Hepatocyte (in vitro differentiated cells): Measurements from ENCODE around the gene NPRL2. TPM values are rescaled to one million over a fixed set of nuclear protein-coding genes. Genes with fewer than 3 reads are reported as not detected.

ENCODE experiments used
- DNase-seq: peaks from one replicate; pipeline ENCODE4 v3.0.0-alpha.2; 2016; ENCODE audit warnings: low spot score
- H2AFZ ChIP-seq: fragments of 200-600 bp; sonication (generic); 2 replicates; pipeline ENCODE4 v1.6.0; 2016; ENCODE audit warnings: antibody characterized with exemption, mild to moderate bottlenecking
- H3K27ac ChIP-seq: fragments of 200-600 bp; sonication (generic); 2 replicates; pipeline ENCODE4 v1.5.1; 2016; ENCODE audit warnings: mild to moderate bottlenecking
- H3K27me3 ChIP-seq: fragments of 200-600 bp; sonication (generic); 2 replicates; pipeline ENCODE4 v1.6.1; 2016
- H3K36me3 ChIP-seq: fragments of 200-600 bp; sonication (generic); replicated peaks from 2 replicates; pipeline ENCODE4 v1.5.1; 2016; ENCODE audit warnings: low read depth; ENCODE audit not compliant: insufficient read depth
- H3K4me1 ChIP-seq: fragments of 200-600 bp; sonication (generic); 2 replicates; pipeline ENCODE4 v1.5.1; 2016; ENCODE audit warnings: mild to moderate bottlenecking, moderate library complexity; ENCODE audit not compliant: insufficient read depth
- H3K4me2 ChIP-seq: fragments of 200-600 bp; sonication (generic); 2 replicates; pipeline ENCODE4 v1.6.0; 2016
- H3K4me3 ChIP-seq: fragments of 200-600 bp; sonication (generic); 2 replicates; pipeline ENCODE4 v1.5.1; 2016; ENCODE audit warnings: mild to moderate bottlenecking
- H3K79me2 ChIP-seq: fragments of 200-600 bp; sonication (generic); 2 replicates; pipeline ENCODE4 v1.6.0; 2017; ENCODE audit warnings: mild to moderate bottlenecking
- H3K9me2 ChIP-seq: fragments of 200-600 bp; sonication (generic); replicated peaks from 2 replicates; pipeline ENCODE4 v1.6.0; 2017; ENCODE audit warnings: mild to moderate bottlenecking; ENCODE audit not compliant: insufficient read depth
- H3K9me3 ChIP-seq: fragments of 200-600 bp; sonication (generic); 2 replicates; pipeline ENCODE4 v1.5.1; 2016; ENCODE audit warnings: low read depth, mild to moderate bottlenecking
- H4K20me1 ChIP-seq: fragments of 200-600 bp; sonication (generic); 2 replicates; pipeline ENCODE4 v1.6.0; 2016; ENCODE audit warnings: mild to moderate bottlenecking; ENCODE audit not compliant: insufficient read depth, poor library complexity, severe bottlenecking
- CTCF ChIP-seq: fragments of 200-600 bp; sonication (generic); IDR thresholded peaks from 2 replicates; pipeline ENCODE4 v1.5.1; 2016; ENCODE audit warnings: antibody characterized with exemption, mild to moderate bottlenecking; ENCODE audit not compliant: poor library complexity
- EZH2 ChIP-seq: fragments of 200-600 bp; sonication (generic); IDR thresholded peaks from 2 replicates; pipeline ENCODE4 v1.6.1; 2016; ENCODE audit warnings: antibody characterized with exemption, mild to moderate bottlenecking, borderline replicate concordance
- EZH2phosphoT487 ChIP-seq: fragments of 200-600 bp; sonication (generic); IDR thresholded peaks from one replicate; pipeline ENCODE4 v1.6.1; 2018; ENCODE audit warnings: antibody characterized with exemption, mild to moderate bottlenecking, low read depth, moderate library complexity; ENCODE audit not compliant: unreplicated experiment, severe bottlenecking
- WGBS: methylation state at CpG from one replicate; pipeline ENCODE4 v1.1.6; 2016; ENCODE audit warnings: low lambda C conversion rate; ENCODE audit errors: missing lambda C conversion rate; 5-methylcytosine and 5-hydroxymethylcytosine counted together
- polyA plus RNA-seq: library from polyadenylated mRNA; unstranded; fragments of >200 nt; fragmentation: Nextera tagmentation; extraction: Ambion mirVana; gene quantifications from 2 replicates; pipeline ENCODE4 v1.2.1, GENCODE V29; 2016
- total RNA-seq: library from RNA; depleted of rRNA; stranded (reverse); fragments of >200 nt; gene quantifications from 2 replicates; pipeline ENCODE4 v1.2.3, GENCODE V29; 2014

NPRL2 gene
- total and polyA plus RNA-seq, 2 experiments from 2014 or later, result 22.3 to 27.0 TPM

DNA sequence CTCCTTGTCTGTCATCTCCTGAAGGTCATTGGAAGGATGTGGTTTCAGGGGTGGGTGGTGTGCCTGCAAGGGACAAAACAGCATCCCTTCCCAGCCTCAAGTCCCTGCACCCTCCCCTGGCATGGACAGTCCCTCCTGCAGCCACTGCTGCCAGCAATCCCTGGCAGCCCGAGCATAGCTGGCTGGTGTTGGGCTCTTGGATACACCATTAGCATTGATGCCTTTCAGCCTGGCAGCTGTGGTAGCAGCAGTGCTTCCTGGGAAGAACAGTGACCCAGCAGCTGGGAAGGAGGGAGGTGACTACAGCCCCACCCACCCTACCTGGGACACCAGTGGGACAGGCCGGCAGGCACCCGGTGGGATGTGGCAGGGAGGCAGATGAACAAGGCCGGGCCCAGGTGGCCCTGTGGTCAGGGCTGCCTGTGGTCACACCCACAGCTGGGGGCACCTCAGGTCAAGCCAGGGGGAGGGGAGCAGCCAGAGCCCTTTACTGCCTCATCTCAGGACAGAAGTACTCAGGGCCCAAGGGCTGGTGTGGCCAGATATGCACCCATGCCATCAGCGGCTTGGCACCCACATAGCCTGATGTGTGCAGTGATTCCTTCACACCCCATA, 41.6 kb upstream of the NPRL2 start:
- DNase-seq, result no peak
- Histone ChIP-seq H3K36me3 (no peaks in the 10 kb centered on the region), H3K79me2 (no peaks in the 10 kb centered on the region), H4K20me1 (no peaks in the 10 kb centered on the region), H3K9me2 (no peaks in the 10 kb centered on the region), H3K4me2 (no peak overlapping the region), H2AFZ (no peak overlapping the region), H3K9me3 (no peaks in the 10 kb centered on the region), H3K4me1 (no peaks in the 10 kb centered on the region), H3K4me3 (no peak overlapping the region), H3K27me3 (no peaks in the 10 kb centered on the region), H3K27ac (no peak overlapping the region)
- TF ChIP-seq CTCF, result no peak
- no peak for TF ChIP-seq EZH2
- no peak for TF ChIP-seq EZH2phosphoT487
- WGBS, result 69% methylated on average over 5 of the region's 5 CpGs

- Histone ChIP-seq H3K79me2 (no peaks in the 10 kb centered on the region), H3K9me2 (no peaks in the 10 kb centered on the region), H3K4me3 (no peak overlapping the region), H3K36me3 (no peaks in the 10 kb centered on the region), H3K9me3 (no peaks in the 10 kb centered on the region), H3K27me3 (no peaks in the 10 kb centered on the region), H3K4me2 (no peak overlapping the region), H3K4me1 (no peaks in the 10 kb centered on the region), H2AFZ (no peak overlapping the region), H4K20me1 (no peaks in the 10 kb centered on the region), H3K27ac (no peak overlapping the region)
- TF ChIP-seq EZH2phosphoT487, result no peak
- no peak for TF ChIP-seq CTCF
- no peak for TF ChIP-seq EZH2
- DNase-seq, result peak; percentile 26
- WGBS, result 83% methylated on average over 12 of the region's 12 CpGs
These were observed 40.1 kb upstream of the NPRL2 start for GRCh38 chr3:50390508-50391224.

- 86% methylated on average over 6 of the region's 6 CpGs for WGBS
- no peaks in the 10 kb centered on the region for H3K79me2 ChIP-seq
These were observed 38.8 kb upstream of the NPRL2 start for GRCh38 chr3:50389414-50389767.

GRCh38 chr3:50388720-50389413, 38.3 kb upstream of the NPRL2 start:
- Histone ChIP-seq H4K20me1 (no peaks in the 10 kb centered on the region), H3K79me2 (no peaks in the 10 kb centered on the region), H3K9me3 (no peaks in the 10 kb centered on the region), H3K4me3 (no peak overlapping the region), H3K27ac (no peak overlapping the region), H3K36me3 (no peaks in the 10 kb centered on the region), H3K9me2 (no peaks in the 10 kb centered on the region), H2AFZ (no peak overlapping the region), H3K4me2 (no peak overlapping the region), H3K27me3 (no peaks in the 10 kb centered on the region), H3K4me1 (no peaks in the 10 kb centered on the region)
- WGBS, result 87% methylated on average over 22 of the region's 22 CpGs
- TF ChIP-seq EZH2phosphoT487 (no peak), CTCF (peak; percentile 1)
- no peak for DNase-seq

More at GRCh38 chr3:50389414-50389767, 38.8 kb upstream of the NPRL2 start:
- Histone ChIP-seq H3K27me3 (no peaks in the 10 kb centered on the region), H4K20me1 (no peaks in the 10 kb centered on the region), H3K27ac (no peak overlapping the region), H3K36me3 (no peaks in the 10 kb centered on the region), H2AFZ (no peak overlapping the region), H3K9me3 (no peaks in the 10 kb centered on the region), H3K4me1 (no peaks in the 10 kb centered on the region), H3K4me2 (no peak overlapping the region), H3K4me3 (no peak overlapping the region), H3K9me2 (no peaks in the 10 kb centered on the region)
- no peak for DNase-seq
- TF ChIP-seq EZH2phosphoT487 (no peak), EZH2 (no peak)
